ENCODE results near the gene CSNK1D.

- TF ChIP-seq CTCF (IDR thresholded peaks at IDR 0.05), result no peak
- peak in 1 of 3 donors; percentile 27 for TF ChIP-seq POLR2A (IDR thresholded peaks at IDR 0.05)
Measured at GRCh38 chr17:82267575-82268379, 5.7 kb downstream of the CSNK1D start.

Measured in body of pancreas (tissue), 4 donors.